COLO668 (cell line): ENCODE data around the gene ASGR2.

Experiments used
- DNase-seq: peaks from one replicate; lab custom pipeline; 2025; ENCODE audit not compliant: unreplicated experiment; lab: John Stamatoyannopoulos, UW

Gene ASGR2

DNA sequence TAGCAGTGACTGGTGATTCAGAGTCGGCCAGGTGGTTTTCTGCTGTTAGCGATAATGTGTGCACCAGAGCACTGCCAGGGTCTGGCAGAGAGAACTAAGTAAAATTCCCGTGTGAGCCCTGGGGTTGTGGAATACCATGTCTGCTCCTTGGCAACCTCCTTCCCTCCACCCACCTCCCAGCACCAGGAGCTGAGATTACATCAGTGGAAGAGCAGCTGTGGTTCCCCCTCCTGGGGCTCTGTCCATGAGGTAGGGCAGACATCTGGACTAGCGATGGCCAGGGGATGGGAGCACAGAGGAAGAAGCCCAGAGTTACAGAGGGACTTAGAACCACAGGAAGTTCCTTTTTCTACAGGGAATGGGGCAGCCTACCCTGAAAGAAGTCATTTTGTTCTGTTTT is 50.4 kb downstream of the ASGR2 start:
- DNase-seq, result no peak

DNA sequence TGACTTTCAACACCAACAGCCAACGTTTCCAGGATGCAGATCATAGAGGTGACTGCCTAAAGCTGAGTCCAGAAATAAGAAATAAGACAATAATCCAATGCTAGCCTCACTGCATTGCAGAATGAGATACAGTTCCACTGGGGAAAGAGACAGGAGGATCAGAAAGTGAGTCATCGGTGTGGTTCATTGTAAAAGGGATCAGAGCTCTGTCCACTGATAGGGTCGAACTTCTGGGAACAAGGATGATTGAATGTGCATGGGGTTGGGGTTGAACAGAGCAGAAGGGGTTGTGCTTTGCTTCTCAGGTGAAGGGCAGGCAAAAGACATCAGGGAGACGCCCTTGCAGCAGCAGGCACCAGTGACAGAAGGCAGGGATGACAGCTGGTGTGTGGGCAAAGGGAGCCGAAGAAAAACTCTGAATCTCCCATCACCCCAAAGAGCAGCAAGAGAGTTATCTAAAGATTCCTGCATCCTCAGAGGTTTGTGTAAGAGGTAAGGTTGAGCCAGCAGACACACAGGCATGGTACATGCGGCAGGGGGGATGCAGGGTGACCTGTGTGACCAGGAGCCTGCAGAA is 51.0 kb downstream of the ASGR2 start:
- no peak for DNase-seq

DNA sequence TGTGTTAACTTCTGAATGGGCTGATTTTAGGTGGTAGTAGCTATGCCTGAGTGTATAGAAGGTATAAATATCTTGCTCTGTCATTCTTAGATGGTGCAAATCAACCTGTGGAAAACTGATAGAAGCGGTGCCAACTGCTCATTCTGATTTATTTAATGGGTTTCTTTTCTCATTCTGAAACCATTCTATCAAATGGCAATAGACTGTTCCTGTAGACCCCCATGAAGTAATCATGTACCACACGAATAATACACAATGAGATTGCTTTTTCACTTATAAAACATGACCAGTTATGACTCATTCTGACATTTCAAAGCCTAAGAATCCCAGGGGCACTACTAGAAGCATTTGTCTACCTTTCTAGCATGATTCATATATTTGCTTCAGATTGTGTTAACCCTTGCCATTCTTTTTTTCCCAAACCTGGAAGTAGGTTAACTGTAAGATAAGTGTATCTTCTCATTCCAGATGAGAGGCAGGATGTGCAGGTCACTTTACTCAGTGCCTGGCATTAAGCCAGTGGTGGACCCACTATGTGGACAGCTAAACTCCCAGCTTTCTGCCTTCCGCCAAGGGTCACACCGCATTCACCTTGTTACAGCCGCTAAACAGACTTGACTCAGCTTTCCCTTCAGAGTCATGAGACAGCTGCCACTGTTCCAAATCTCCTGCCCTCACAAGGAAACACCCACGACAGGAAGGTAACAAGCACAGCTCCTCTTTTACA is 54.3 kb downstream of the ASGR2 start:
- DNase-seq, result no peak

DNA sequence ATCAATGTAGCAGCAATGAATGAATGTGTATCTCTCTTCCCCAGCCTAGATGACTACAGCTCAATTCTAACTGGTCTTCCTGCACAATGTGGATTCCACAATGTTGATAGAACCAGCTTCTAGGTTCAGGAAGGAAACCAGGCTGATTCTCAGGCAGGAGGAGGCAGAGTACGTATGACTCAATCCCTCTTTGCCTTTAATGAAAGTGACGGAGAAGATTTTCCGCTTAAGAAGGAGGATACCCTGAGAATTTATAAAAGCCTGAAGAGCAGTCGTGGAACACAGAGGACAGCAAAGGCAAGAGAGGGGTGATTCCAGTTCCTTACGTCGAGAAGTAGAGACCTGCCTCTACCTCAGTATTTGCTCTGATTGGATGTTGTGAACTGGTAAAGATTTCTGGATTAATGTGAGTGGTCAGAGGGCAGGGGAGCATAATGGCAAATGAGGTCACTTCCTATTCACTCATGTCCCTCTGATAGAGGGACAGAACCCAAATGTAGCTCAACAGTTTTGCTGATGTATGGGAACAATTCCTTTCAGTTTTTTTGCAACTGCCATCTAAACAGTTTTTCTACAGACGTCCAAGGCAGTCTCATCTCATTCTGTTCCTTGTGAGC is 55.7 kb downstream of the ASGR2 start:
- DNase-seq, result no peak

DNA sequence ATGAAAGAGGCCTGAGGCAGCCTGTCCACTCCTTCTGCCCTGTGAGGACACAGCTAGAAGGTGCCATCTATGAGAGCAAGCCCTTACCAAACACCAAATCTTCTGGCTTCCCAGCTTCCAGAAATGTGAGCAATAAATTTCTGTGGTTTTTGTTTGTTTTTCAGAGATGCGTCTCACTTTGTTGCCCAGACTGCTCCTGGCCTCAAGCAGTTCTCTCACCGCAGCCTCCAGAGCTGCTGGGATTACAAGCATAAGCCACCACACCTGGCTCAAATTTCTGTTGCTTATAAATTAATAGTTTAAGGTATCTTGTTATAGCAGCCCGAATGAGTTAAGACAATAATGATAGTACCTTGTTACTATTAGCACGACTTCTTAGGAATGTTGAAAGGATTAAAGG is 58.2 kb downstream of the ASGR2 start:
- no peak for DNase-seq
